Heart right ventricle (tissue), 16 donors: ENCODE data around the gene SRPRB. TPM values are rescaled to one million over a fixed set of nuclear protein-coding genes. Genes with fewer than 3 reads are reported as not detected.

Source experiments
- ATAC-seq, 8 donors: fragments of 200-7000 bp; cut with Tn5 transposase; one replicate each; pipeline ENCODE4 v1.9.1; 2020; ENCODE audit warnings: mild to moderate bottlenecking in 8 of 8, moderate library complexity in 8 of 8, moderate number of reproducible peaks in 1 of 8
- DNase-seq, 2 donors: peaks; one replicate each; pipeline ENCODE4 v3.0.0-alpha.2; 2020
- H3K27ac ChIP-seq, 10 donors: fragments of 200-600 bp; sonication (generic) in 2 of 10; one replicate each; pipeline versions ENCODE4 v1.5.0 to v1.8.0; 2020 to 2022; ENCODE audit warnings: mild to moderate bottlenecking in 3 of 10
- H3K27me3 ChIP-seq, 7 donors: fragments of 200-600 bp; one replicate each; pipeline ENCODE4 v1.8.0; 2021 to 2022; ENCODE audit warnings: mild to moderate bottlenecking in 2 of 7
- H3K36me3 ChIP-seq, 9 donors: fragments of 200-600 bp; sonication (generic) in 1 of 9; one replicate each; pipeline versions ENCODE4 v1.5.0 to v1.8.0; 2020 to 2022; ENCODE audit warnings: mild to moderate bottlenecking in 2 of 9
- H3K4me1 ChIP-seq, 9 donors: fragments of 200-600 bp; sonication (generic) in 1 of 9; one replicate each; pipeline versions ENCODE4 v1.5.0 to v1.8.0; 2020 to 2022; ENCODE audit warnings: mild to moderate bottlenecking in 4 of 9
- H3K4me3 ChIP-seq, 10 donors: fragments of 200-600 bp; sonication (generic) in 2 of 10; one replicate each; pipeline versions ENCODE4 v1.5.0 to v1.8.0; 2020 to 2022; ENCODE audit warnings: mild to moderate bottlenecking in 7 of 10, moderate library complexity in 2 of 10
- H3K9me3 ChIP-seq, 11 donors: fragments of 200-600 bp in 10 of 11; sonication (generic) in 2 of 11; one replicate each; pipeline versions ENCODE4 v1.5.0 to v1.8.0; 2013 to 2022; ENCODE audit warnings: mild to moderate bottlenecking in 2 of 11, control low read depth in 1 of 11, moderate library complexity in 1 of 11
- WGBS, 2 donors: extraction: QIAGEN DNeasy Blood & Tissue Kit; methylation state at CpG; one replicate each; pipeline ENCODE4 v1.1.7; 2013; ENCODE audit warnings: inconsistent platforms in 1 of 2; 5-methylcytosine and 5-hydroxymethylcytosine counted together
- intact Hi-C, 10 donors: fragments of 100-400 bp; cut with DNase I; formaldehyde crosslinking; loops; one replicate each; pipeline versions ENCODE4 v1.11.1 to v1.14.2; 2022
- polyA plus RNA-seq, 2 donors: library from polyadenylated mRNA; stranded (reverse); fragments of 200-250 nt; gene quantifications; one replicate each; pipeline ENCODE4 v1.2.3, GENCODE V29; 2013
- total RNA-seq, 10 donors: library from RNA; stranded (reverse); fragmentation: NEBNext Ultra II Directional in 3 of 10; extraction: Animal tissue kit (Norgen Biotek cat#: 25700) in 3 of 10; gene quantifications; one replicate each; pipeline versions ENCODE4 v1.2.1 to v1.2.4, GENCODE V29; 2021 to 2023
- TF ChIP-seq, protein P1 (sequence below), 9 donors: fragments of 200-600 bp; sonication (generic) in 2 of 9; IDR thresholded peaks; one replicate each; pipeline versions ENCODE4 v1.5.0 to v1.8.0; 2021 to 2022; ENCODE audit warnings: antibody characterized with exemption in 9 of 9, mild to moderate bottlenecking in 5 of 9, moderate library complexity in 1 of 9
- donor health status: Arrhythmogenic right ventricular cardiomyopathy.
- donor health status: ischemic (EF 13 %, LVEDD 7.1; RV severe dilation, severe dysfunction).
- donor health status: healthy with polysubstance abuse.
- donor health status: DM: no; HTN: yes; CAD: no.
- donor health status: DM: no; HTN: no; CAD: no.
- donor health status: ischemic (EF 25% LVEDD 6.9; RV normal size, moderate dysfunction).
- donor health status: ischemic (EF 25% LVEDD 5.7; RV mildly dilated, moderate dysfunction).
- donor health status: healthy.
- donor health status: DM: yes; HTN: yes; CAD: no.
- donor health status: Ischemic cardiomyopathy.
- donor health status: ischemic (EF 35%, LVEDD 5.7; RV mildly dilated, moderate dysfunction).
- donor health status: nonischemic (EF 11% LVEDD 7.7; RV severe dilation, severe dysfunction).
- donor health status: DM: yes; HTN: yes; CAD: no.
- donor health status: PGD.
- donor health status: ischemic (EF 29% LVEDD 5.4; RV normal size, mild dysfunction).
- donor health status: nonischemic (EF 23%, LVEDD 6.1; RV moderate dilation, normal function).

The SRPRB gene
- total and polyA plus RNA-seq, 12 donors, result 12.1 to 46.2 (median 27.0) TPM

DNA sequence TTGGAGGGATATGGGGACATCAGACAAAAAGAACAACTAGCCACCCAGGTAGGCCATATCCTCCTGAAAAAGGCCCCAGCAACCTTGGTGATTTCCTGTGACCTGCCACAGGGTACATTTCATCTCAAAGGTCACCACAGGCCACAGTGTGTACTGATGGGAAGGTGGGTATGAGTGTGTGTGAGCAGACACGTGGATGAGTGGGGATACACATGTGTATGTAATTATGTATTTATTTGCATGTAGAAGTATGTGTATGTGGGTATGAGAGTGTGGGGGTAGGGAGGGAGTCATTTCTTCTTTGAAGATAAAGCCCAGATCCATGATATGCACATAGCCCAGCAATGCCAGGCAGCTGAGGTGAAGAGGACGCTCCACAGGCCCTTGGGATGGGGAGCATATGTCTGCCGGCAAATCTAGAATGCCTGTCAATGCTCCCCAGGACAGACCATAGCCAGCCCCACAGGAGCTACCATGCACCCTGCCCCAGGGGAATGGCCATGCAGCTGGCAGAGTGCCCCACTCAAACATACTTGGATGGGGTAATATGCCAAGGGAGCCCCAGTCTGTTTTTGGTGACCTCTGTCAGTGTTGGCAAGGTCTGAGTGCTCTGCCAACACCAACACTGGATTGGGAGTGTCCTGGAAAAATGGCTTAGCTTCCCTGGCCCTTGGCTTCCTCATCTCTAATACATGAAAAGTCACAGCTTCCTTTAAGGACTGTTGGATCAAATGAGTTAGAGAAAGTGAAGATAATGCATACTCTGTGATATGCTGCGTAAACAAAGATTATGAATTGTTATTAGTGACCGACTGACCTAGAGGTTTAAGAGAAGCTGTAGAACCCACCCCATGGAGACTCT, 47.7 kb downstream of the SRPRB start:
- DNase-seq (peak in 1 of 2 donors; percentile 22), ATAC-seq (peak; percentile 16 to 77 (median 56))
- Histone ChIP-seq H3K36me3 (no peaks in the 10 kb centered on the region), H3K27me3 (no peaks in the 10 kb centered on the region), H3K9me3 (no peaks in the 10 kb centered on the region), H3K4me1 (peaks cover 0 to 33% (median 24%) of the 10 kb centered on the region in 9 donors), H3K27ac (no peak overlapping the region), H3K4me3 (no peak overlapping the region)
- TF ChIP-seq, protein P1, sequence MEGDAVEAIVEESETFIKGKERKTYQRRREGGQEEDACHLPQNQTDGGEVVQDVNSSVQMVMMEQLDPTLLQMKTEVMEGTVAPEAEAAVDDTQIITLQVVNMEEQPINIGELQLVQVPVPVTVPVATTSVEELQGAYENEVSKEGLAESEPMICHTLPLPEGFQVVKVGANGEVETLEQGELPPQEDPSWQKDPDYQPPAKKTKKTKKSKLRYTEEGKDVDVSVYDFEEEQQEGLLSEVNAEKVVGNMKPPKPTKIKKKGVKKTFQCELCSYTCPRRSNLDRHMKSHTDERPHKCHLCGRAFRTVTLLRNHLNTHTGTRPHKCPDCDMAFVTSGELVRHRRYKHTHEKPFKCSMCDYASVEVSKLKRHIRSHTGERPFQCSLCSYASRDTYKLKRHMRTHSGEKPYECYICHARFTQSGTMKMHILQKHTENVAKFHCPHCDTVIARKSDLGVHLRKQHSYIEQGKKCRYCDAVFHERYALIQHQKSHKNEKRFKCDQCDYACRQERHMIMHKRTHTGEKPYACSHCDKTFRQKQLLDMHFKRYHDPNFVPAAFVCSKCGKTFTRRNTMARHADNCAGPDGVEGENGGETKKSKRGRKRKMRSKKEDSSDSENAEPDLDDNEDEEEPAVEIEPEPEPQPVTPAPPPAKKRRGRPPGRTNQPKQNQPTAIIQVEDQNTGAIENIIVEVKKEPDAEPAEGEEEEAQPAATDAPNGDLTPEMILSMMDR (IDR thresholded peaks at IDR 0.05), result no peak
- 73 to 75% methylated on average over 5 of the region's 5 CpGs for WGBS, 2 donors
- intact Hi-C loops, result loop anchor here in 1 of 10 donors (5.0 kb wide), 1 partner anchor 34 kb away; no protein-coding TSS in a partner anchor

DNA sequence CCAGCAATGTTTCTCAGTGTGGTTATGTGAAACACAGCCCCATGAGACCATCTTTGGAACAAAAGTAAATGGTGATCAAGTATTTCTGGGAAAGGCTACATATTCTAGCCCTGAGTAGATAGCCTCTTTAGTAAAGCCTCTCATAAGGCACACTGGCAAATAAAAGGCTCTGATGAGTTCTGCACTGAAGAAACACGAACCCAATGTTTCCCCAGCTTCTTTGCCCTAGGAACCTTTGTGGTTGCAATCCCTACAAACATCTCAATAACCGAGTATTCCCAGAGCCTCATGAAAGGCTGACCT, 48.3 kb downstream of the SRPRB start:
- 86 to 90% methylated on average over 2 of the region's 2 CpGs for WGBS, 2 donors
- H3K27ac ChIP-seq, result no peak overlapping the region
- DNase-seq (no peak), ATAC-seq (peak in 2 of 8 donors; percentile 27 to 47)
- no peaks in the 10 kb centered on the region for H3K27me3 ChIP-seq
- TF ChIP-seq, protein P1 (IDR thresholded peaks at IDR 0.05), result no peak
- intact Hi-C loops, result loop anchor here in 1 of 10 donors (5.0 kb wide), 1 partner anchor 33 kb away; no protein-coding TSS in a partner anchor
- H3K9me3 ChIP-seq, result no peaks in the 10 kb centered on the region
- no peaks in the 10 kb centered on the region for H3K36me3 ChIP-seq
- peaks cover 0 to 33% (median 24%) of the 10 kb centered on the region in 9 donors for H3K4me1 ChIP-seq
- no peak overlapping the region for H3K4me3 ChIP-seq

DNA sequence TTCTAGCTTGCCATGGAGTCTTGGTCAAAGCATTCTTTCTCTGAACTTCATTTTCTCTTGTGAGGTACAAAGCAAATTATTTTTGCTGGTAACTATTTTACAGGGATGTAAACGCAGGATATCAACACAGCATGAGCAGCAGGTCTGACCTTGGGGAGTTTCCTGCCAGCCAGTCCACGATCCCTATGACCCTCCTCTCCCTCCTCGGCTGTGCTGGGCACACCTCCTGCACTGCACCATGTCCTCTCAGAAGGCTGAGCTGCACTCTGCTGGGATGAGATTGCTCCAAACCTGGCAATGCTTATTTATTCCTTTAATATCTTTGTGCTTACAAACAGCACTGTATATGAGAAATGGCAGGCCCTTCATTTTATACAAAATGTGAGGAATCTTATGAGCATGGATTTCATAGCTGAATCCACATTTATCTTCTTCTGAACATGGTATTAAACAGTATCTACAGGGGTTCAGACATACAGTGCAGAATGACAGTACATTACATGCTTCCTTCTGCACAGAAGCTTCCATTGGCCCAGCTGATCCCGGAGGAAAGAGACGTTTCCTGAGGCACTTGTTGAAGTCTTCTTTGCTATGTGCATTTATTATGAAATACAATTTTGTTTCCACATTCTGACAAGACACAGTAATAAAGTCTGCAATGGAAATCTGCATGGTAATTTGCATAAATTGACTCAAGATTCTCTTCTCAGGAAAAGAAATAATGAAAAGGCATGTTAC, 48.8 kb downstream of the SRPRB start:
- Histone ChIP-seq H3K27me3 (no peaks in the 10 kb centered on the region), H3K36me3 (no peaks in the 10 kb centered on the region), H3K9me3 (no peaks in the 10 kb centered on the region), H3K27ac (no peak overlapping the region), H3K4me3 (no peak overlapping the region), H3K4me1 (peaks cover 0 to 33% (median 24%) of the 10 kb centered on the region in 9 donors)
- TF ChIP-seq, protein P1 (IDR thresholded peaks at IDR 0.05), result no peak
- intact Hi-C loops, result loop anchor here in 1 of 10 donors (5.0 kb wide), 1 partner anchor 33 kb away; no protein-coding TSS in a partner anchor
- ATAC-seq (peak in 1 of 8 donors; percentile 55), DNase-seq (no peak)
- WGBS, 2 donors, result 58 to 63% methylated on average over 5 of the region's 5 CpGs

DNA sequence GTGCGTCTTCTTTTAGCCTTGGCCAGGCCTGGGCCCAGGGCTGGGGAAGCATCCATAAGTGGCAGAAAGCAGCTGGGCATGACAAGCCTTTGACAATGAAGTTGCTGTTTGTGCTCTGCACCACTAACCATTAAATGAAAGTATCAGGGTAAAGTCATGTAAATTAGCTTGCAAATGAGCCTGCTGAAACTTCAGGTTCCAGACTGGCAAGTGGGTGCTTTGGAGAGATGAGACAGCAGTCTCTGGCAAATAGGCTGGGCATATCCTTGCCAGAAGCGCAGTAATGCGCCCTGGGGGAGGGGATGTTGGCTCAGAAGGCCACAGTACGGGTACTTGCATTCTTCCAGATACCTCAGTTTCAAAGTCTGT, 49.4 kb downstream of the SRPRB start:
- ATAC-seq, result no peak
- TF ChIP-seq, protein P1 (IDR thresholded peaks at IDR 0.05), result no peak
- peaks cover 0 to 33% (median 24%) of the 10 kb centered on the region in 9 donors for H3K4me1 ChIP-seq
- no peak for DNase-seq
- intact Hi-C loops, result no loop called here
- 94 to 96% methylated on average over 4 of the region's 4 CpGs for WGBS, 2 donors
- no peak overlapping the region for H3K4me3 ChIP-seq
- H3K36me3 ChIP-seq, result no peaks in the 10 kb centered on the region
- no peaks in the 10 kb centered on the region for H3K27me3 ChIP-seq
- no peaks in the 10 kb centered on the region for H3K9me3 ChIP-seq
- H3K27ac ChIP-seq, result no peak overlapping the region
